Activated CD4-positive, alpha-beta T cell treated with anti-CD3 and anti-CD28 coated beads, Interleukin-2, amount 10 ng/mL, durations not matched to agents 24 days and 14 days (primary cell): Measurements from ENCODE around the gene CMTM8. TPM values are rescaled to one million over a fixed set of nuclear protein-coding genes. Genes with fewer than 3 reads are reported as not detected.
A peak's percentile ranks its signal among the peaks of the same experiment; 100 is the strongest.

Source experiments
- DNase-seq: peaks from one replicate; pipeline ENCODE4 v3.0.0; 2022
- H3K27ac Mint-ChIP-seq: one replicate; pipeline ENCODE4 v1.8.0; 2022; ENCODE audit warnings: mild to moderate bottlenecking, mixed read lengths
- H3K27me3 Mint-ChIP-seq: one replicate; pipeline ENCODE4 v1.8.0; 2022; ENCODE audit warnings: mixed read lengths
- H3K36me3 Mint-ChIP-seq: one replicate; pipeline ENCODE4 v1.8.0; 2022; ENCODE audit warnings: low read depth, mild to moderate bottlenecking, mixed read lengths
- H3K4me1 Mint-ChIP-seq: one replicate; pipeline ENCODE4 v1.8.0; 2021; ENCODE audit warnings: mixed read lengths
- H3K4me3 Mint-ChIP-seq: one replicate; pipeline ENCODE4 v1.8.0; 2022; ENCODE audit warnings: mild to moderate bottlenecking, moderate library complexity, mixed read lengths
- H3K9me3 Mint-ChIP-seq: one replicate; pipeline ENCODE4 v1.8.0; 2021; ENCODE audit warnings: mixed read lengths
- intact Hi-C: fragments of 100-400 bp; cut with micrococcal nuclease; formaldehyde crosslinking; loops from one replicate; pipeline ENCODE4 v1.15.1; 2023
- total RNA-seq: library from RNA; stranded (reverse); gene quantifications from 2 replicates; pipeline ENCODE4 v1.2.3, GENCODE V29; 2022

CMTM8 gene
- total RNA-seq, 1 donor from 2014 or later, result 4.8 TPM

DNA sequence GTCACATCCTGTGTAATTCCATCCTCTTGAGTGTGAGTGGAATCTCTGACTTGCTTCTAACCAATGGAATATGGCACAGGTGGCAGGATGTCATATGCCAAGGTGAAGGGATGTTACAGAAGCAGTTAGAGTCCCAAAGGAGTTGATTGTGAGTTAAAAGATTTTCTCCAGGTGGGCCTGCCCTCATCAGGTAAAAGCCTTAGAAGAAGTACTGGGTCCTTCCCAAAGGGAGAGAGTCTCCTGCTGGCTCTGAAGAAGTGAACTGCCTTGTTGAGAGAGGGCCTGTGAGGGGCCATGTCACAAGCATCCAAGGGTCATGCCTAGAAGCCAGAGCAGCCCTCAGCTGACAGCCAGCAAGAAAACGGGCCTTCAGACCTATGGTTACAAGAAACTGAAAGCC is 166.2 kb downstream of the CMTM8 start:
- no peak for DNase-seq
- H3K36me3 Mint-ChIP-seq, result peaks cover 33% of the 10 kb centered on the region
- H3K4me1 Mint-ChIP-seq, result peaks cover 55% of the 10 kb centered on the region
- no peak overlapping the region for H3K4me3 Mint-ChIP-seq
- intact Hi-C loops, result no loop called here
- no peaks in the 10 kb centered on the region for H3K27me3 Mint-ChIP-seq
- H3K9me3 Mint-ChIP-seq, result no peaks in the 10 kb centered on the region
- peak overlapping the region; percentile 17 for H3K27ac Mint-ChIP-seq

DNA sequence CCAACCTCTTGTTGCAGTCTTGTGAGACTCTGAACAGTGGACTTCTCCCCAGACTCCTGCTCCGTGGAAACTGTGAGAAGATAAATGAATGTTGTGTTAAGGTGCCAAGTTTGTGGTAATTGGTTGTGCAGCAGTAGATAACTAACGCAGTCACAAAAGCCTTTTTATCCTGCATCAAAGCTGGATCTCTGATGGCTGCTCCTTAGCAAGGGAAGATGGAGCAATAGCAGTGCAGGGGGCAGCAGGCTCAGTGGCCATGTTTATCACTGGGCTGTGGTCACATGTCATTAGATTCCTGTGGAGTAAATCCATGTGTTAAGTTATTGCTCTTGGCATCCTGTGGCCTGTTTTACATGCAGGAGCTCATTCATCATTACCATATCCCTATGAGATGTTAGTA is 166.7 kb downstream of the CMTM8 start:
- Mint-ChIP-seq H3K27me3 (no peaks in the 10 kb centered on the region), H3K4me1 (peaks cover 59% of the 10 kb centered on the region), H3K9me3 (no peaks in the 10 kb centered on the region), H3K27ac (peak overlapping the region; percentile 20), H3K36me3 (peaks cover 36% of the 10 kb centered on the region), H3K4me3 (no peak overlapping the region)
- DNase-seq, result no peak
- intact Hi-C loops, result no loop called here

DNA sequence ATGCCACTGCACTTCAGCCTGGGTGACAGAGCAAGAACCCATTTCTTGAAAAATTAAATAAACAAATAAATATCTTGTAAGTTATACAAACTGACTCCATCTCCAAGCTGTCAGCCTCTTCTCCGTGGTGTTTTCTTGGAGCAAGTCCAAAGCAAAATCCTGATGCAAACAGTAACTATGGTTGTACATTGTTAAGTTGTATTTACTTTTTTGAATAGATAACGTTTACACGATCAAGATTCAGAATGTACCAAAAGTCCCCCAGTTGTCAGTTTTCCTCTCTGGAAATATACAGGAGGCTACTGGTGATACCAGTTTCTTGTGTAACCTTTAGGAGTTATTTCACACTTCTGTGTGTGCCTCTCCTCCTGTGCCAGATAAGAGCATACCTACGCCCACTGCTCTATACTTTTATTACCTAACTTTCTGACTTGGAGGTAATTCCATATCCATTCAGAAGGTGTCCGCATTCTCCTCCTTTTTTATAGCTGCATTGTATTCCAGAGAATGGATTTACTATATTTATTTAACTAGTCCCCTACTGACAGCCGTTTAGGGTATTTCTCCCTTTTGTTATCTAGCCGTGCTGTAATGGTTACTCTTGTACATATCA is 167.3 kb downstream of the CMTM8 start:
- H3K4me3 Mint-ChIP-seq, result no peak overlapping the region
- H3K36me3 Mint-ChIP-seq, result peaks cover 36% of the 10 kb centered on the region
- H3K9me3 Mint-ChIP-seq, result no peaks in the 10 kb centered on the region
- DNase-seq, result no peak
- intact Hi-C loops, result no loop called here
- no peaks in the 10 kb centered on the region for H3K27me3 Mint-ChIP-seq
- no peak overlapping the region for H3K27ac Mint-ChIP-seq
- H3K4me1 Mint-ChIP-seq, result peaks cover 57% of the 10 kb centered on the region

DNA sequence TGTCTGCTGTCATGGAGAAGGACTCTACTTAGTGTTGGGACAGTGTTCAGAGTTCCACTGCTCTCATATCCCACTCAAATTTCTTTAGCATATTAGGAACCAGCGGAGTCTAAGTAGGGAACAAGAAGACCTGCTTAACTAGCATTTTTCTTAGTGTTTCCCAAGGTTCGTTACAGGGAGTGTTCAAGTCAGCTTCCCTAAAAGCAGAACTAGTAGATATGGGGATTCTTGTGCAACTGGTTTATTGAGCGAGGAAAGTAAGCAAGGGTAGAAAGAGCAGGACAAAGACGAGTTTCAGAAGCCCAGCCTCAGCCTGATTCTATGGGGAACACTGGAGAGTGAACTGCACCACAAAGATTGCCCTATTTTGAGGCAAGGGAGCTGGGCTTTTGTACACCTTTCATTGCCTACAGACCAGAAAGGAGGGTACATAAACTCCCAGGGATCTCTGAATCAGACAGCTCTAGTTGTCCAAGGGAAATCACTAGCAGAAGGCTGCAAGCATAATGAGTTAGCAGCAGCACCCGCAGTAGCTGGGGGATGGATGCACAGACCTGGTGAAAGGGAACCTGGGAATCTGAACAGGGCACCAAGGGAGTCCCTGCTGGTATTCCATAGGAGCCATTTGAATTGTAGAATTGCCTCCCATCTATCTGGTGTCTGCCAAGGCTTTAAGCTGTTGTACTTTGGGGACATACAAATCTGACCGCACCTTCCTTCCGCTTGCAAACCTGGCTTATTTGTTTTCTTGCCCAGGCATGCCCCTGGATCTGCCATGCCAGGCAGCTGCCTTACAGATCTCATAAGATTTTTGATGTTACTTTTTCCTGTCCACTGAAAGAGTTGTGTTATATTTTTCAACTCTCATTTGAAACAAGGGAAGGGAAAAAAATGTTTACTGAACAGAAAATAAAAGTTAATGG is 168.3 kb downstream of the CMTM8 start:
- H3K27me3 Mint-ChIP-seq, result no peaks in the 10 kb centered on the region
- H3K4me1 Mint-ChIP-seq, result peaks cover 58% of the 10 kb centered on the region

GRCh38 chr3:32410367-32411246 is 172.1 kb downstream of the CMTM8 start:
- intact Hi-C loops, result no loop called here
- no peak overlapping the region for H3K27ac Mint-ChIP-seq
- no peak overlapping the region for H3K4me3 Mint-ChIP-seq
- no peak for DNase-seq
- peaks cover 30% of the 10 kb centered on the region for H3K36me3 Mint-ChIP-seq
- no peaks in the 10 kb centered on the region for H3K9me3 Mint-ChIP-seq
- peaks cover 58% of the 10 kb centered on the region for H3K4me1 Mint-ChIP-seq
- H3K27me3 Mint-ChIP-seq, result no peaks in the 10 kb centered on the region

More for the DNA sequence above, 168.3 kb downstream of the CMTM8 start:
- Mint-ChIP-seq H3K36me3 (peaks cover 39% of the 10 kb centered on the region), H3K9me3 (no peaks in the 10 kb centered on the region), H3K27ac (no peak overlapping the region), H3K4me3 (no peak overlapping the region)
- intact Hi-C loops, result no loop called here
- DNase-seq, result no peak

DNA sequence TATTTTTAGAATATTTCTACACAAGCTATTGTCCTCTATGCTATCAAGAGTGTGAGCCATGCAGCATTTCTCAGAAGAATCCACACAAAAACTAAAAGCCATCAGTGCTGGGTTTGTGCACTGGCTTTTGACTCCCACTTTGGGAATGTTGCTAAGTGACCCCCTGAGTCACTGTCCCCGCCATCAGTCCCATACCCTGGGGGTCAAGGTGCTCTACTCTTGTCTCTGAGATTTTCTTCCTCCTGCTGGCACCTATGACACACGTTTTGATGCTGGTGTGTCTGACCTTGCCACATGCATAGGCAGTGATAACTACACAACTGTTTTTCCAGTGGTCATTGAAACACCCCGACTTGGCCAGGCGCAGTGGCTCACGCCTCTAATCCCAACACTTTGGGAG is 173.0 kb downstream of the CMTM8 start:
- no peak overlapping the region for H3K27ac Mint-ChIP-seq
- peaks cover 59% of the 10 kb centered on the region for H3K4me1 Mint-ChIP-seq
- H3K4me3 Mint-ChIP-seq, result no peak overlapping the region
- intact Hi-C loops, result no loop called here
- H3K27me3 Mint-ChIP-seq, result no peaks in the 10 kb centered on the region
- no peaks in the 10 kb centered on the region for H3K9me3 Mint-ChIP-seq
- H3K36me3 Mint-ChIP-seq, result peaks cover 26% of the 10 kb centered on the region
- DNase-seq, result no peak

DNA sequence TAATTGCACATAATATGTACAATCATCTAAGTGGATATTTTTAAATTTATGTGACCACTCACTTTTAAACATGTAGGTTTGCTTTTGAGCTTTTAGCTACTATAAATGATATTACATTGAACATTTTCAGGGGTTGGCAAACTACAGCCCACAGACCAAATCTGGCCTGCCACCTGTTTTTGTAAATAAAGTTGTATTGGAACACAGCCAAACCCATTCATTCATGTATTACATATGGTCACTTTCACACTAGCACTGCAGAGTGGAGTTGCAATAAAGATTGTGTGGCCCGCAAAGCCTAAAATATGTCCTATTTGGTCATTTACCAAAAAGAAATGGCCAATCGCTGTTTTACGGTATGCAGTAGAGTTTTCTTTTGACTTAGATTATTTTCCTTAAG is 174.4 kb downstream of the CMTM8 start:
- Mint-ChIP-seq H3K9me3 (no peaks in the 10 kb centered on the region), H3K4me3 (no peak overlapping the region), H3K27ac (no peak overlapping the region), H3K36me3 (peaks cover 21% of the 10 kb centered on the region), H3K4me1 (peaks cover 54% of the 10 kb centered on the region), H3K27me3 (no peaks in the 10 kb centered on the region)
- DNase-seq, result no peak
- intact Hi-C loops, result no loop called here

GRCh38 chr3:32413845-32414521 is 175.5 kb downstream of the CMTM8 start:
- H3K27me3 Mint-ChIP-seq, result no peaks in the 10 kb centered on the region
- peaks cover 23% of the 10 kb centered on the region for H3K36me3 Mint-ChIP-seq
- no peaks in the 10 kb centered on the region for H3K9me3 Mint-ChIP-seq
- H3K4me3 Mint-ChIP-seq, result peak overlapping the region; percentile 66
- DNase-seq, result no peak
- H3K27ac Mint-ChIP-seq, result peak overlapping the region; percentile 88
- H3K4me1 Mint-ChIP-seq, result peaks cover 56% of the 10 kb centered on the region
- intact Hi-C loops, result loop anchor here (1.0 kb wide), 1 partner anchor 12 kb away; no protein-coding TSS in a partner anchor

DNA sequence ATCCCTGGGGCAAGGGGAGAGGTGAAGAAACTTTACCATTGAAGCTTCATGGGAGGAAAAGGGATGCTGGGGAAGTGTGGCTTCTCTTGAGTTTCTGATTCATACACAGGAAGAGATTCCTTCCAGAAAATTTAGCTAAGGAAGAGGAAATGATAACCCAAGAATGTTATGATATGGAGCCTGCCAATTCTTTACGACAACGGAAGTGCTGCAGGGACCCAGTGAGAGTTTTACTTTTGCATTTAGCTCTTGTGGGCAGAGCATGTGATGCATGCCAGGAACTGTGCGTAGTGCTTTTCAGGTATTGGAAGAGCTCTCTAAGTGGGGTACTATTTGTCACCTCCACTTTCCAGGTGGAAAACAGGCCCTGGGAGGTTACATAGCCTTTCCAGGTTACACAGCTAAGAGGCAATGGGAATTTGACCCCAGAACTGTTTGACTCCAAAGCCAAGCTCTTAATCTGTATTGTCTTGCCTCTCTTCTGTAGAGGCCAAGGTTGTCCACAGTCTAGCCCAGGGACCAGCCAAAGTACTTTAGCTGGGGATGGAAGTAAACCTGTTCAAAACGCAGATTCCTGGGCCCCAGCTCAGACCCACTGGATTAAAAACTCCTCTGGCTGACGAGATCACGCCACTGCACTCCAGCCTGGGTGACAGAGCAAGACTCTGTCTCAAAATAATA is 176.2 kb downstream of the CMTM8 start:
- peak; percentile 88 for DNase-seq
- H3K27me3 Mint-ChIP-seq, result no peaks in the 10 kb centered on the region
- intact Hi-C loops, result loop anchor here (1.0 kb wide), 1 partner anchor 12 kb away; no protein-coding TSS in a partner anchor
- H3K36me3 Mint-ChIP-seq, result peaks cover 27% of the 10 kb centered on the region
- peak overlapping the region; percentile 88 for H3K27ac Mint-ChIP-seq
- peaks cover 58% of the 10 kb centered on the region for H3K4me1 Mint-ChIP-seq
- peak overlapping the region; percentile 66 for H3K4me3 Mint-ChIP-seq
- H3K9me3 Mint-ChIP-seq, result no peaks in the 10 kb centered on the region

GRCh38 chr3:32419742-32420125 is 181.3 kb downstream of the CMTM8 start:
- intact Hi-C loops, result loop anchor here (2.0 to 5.0 kb wide), 2 partner anchors 13 to 38 kb away; no protein-coding TSS in a partner anchor
- Mint-ChIP-seq H3K27ac (peak overlapping the region; percentile 87), H3K4me1 (peaks cover 77% of the 10 kb centered on the region), H3K27me3 (no peaks in the 10 kb centered on the region), H3K4me3 (peak overlapping the region; percentile 60), H3K36me3 (peaks cover 30% of the 10 kb centered on the region), H3K9me3 (no peaks in the 10 kb centered on the region)
- DNase-seq, result no peak
